GM21381 (cell line): Measurements from ENCODE around the gene COL5A1.

Experiments
- ATAC-seq: cut with Tn5 transposase; IDR thresholded peaks from one replicate; pipeline ENCODE4 v1.9.1; 2021; ENCODE audit warnings: mild to moderate bottlenecking, moderate library complexity; ENCODE audit not compliant: unreplicated experiment

Gene COL5A1

DNA sequence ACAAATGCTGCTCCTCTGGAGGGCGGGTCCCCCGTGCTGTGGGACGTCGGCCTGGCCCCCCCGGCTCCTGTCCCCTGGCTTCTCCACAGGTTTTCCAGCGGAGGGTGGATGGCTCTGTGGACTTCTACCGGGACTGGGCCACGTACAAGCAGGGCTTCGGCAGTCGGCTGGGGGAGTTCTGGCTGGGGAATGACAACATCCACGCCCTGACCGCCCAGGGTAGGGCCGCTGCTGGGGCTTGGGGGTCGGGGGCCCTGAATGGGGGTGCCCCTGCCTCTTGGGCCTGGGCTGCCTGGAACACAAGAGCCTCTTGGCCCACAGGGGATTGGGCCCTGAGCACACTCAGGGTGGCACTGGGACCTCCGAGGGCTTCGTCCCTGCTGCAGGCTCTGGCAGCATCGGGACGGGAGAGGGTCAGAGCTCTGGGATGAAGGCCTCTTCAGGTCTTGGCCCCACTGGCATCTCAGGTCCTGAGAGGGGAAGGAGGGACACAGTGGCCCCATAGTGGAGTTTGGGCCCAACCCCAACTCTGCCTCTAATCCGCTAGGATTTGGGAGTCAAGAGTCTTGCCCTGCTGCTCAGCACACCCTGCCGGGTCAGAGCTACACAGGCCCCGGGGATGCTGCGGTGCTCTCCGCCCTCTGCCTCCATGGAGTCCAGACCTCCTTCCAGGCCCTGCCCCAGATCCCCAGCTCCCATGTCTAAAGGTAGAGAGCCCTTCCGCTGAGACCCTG, 244.2 kb downstream of the COL5A1 start:
- ATAC-seq: no peak

DNA sequence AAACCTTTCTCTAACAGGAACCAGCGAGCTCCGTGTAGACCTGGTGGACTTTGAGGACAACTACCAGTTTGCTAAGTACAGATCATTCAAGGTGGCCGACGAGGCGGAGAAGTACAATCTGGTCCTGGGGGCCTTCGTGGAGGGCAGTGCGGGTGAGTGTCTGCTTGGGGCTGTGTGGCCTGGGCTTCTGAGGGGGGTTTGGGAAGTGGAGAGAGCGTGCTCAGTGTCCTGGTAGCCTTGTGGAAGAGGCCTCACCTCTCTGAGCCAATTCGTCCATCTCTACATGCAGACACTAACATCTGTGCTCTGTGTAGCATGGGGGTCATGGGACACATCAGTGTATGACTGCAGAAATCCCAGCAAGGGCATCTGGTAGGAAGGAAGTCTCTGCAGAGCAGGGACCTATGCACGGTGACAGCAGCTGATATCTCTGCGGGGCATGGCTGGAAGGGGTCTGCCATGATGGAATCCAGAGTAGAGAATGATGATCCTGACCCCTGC, 244.9 kb downstream of the COL5A1 start:
- no peak for ATAC-seq

DNA sequence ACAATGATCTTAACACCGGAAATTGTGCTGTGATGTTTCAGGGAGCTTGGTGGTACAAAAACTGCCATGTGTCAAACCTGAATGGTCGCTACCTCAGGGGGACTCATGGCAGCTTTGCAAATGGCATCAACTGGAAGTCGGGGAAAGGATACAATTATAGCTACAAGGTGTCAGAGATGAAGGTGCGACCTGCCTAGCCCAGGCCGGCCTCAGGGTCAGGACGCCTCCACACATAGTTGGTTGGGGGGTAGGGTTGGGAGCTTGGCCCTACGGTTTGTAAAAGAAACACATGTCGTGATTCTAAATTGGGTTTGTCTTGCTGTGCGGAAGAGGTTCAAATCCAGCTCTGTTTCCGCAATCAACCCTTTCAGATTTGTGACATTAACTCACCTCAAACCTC, 245.6 kb downstream of the COL5A1 start:
- no peak for ATAC-seq

DNA sequence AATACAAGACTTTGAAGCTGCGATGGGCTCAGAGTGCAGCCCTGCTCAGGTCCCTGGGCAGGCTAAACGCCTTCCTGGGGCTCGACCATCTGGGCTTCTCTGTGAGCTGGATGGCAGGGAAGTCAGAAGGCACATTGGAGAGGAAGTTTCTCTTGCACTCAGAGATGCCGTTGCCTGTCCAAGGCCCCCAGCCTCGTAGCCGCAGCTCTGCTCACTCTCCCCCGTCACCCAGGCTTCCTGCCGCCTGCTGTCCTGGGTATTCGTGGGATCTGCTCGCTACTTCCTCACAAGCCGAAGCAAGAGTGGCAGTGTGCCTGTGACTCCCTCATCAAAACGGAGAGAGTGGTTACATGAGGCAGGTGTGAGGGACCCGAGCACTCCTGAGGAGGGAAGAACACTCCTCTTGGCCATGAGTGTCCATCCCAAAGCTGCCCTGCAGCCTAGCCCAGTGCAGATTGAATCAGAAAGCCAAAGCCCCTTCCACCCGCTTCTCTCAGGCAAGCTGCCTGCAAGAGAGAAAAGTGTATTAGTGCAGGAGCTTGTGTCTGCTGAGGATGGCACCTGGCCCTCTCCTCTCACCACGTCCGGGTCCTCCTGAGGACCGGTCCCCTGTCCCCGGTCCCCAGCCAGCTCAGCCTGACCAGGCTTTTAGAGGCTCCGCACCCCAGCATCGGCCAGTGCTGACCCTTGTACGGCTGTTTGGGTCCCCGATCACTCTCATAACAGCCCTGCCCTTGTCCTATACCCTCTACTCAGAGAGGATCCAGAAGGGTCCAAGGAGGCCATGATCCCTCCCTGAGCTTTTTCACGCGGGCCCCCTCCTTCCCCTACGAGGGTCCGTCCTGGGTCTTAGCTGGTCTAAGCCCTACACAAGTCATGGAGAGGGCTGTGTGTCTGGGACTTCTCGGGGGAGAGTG, 246.3 kb downstream of the COL5A1 start:
- no peak for ATAC-seq

DNA sequence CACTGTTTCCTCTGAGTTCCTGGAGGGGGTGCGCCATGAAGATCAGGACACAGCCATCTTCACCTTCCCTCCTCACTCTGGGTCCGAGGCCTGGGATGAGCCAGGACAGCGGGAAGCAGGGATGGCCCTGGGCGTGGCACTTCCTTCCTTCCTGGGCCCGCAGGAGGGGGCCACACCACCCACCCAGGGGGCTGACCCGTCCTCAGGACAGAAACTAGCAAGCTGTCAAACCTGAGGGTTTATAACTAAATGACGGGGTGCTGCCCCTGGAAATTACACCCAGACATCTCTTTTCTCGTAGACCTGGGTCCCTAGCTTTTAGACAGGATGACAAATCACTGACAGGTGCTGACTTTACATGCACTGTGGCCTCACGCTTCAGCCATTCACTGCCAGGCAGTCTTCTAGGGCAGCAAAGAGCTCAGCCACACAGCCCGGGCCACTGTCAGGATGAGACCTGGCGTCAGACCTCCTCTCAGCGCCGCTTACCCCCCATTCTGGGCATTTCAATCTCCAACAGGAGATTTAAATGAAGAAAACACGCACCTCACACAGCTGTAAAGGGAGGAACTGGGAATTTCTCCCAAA, 247.1 kb downstream of the COL5A1 start:
- ATAC-seq: no peak

DNA sequence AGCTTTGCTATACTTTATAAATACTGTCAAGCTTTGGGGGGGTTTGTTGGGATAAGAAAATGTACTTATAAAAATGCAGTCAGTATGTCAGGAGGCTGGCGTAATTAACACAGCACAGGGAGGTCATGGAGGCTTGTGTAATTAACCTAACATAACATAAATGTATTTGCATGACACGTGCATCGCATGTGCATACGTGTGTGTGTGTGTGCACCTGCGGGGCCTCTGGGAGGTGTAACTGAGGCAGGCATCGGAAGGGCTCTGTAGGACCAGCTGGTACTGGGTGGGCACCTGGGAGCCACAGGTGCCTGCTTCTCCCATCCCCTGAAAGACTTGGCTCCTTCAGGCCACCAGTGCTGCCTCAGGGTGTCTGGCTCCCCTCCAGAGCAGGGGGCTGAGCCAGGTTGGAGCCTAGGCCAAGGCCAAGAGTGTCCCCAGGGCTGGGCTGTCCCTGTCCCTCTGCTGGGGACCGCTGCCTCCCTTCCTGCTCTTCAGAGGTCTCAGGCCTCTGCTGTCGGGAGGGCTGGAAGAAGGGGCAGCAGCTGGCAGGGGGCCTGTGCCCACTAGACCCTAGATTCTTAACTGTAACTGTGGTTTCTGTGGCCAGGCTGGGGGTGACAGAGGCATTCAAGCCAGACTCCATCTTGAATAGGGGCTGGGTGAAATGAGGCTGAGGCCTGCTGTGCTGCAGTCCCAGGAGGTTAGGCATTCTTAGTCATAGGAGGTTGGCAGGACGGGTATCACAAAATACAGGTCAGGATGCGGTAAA, 248.0 kb downstream of the COL5A1 start:
- ATAC-seq: no peak

DNA sequence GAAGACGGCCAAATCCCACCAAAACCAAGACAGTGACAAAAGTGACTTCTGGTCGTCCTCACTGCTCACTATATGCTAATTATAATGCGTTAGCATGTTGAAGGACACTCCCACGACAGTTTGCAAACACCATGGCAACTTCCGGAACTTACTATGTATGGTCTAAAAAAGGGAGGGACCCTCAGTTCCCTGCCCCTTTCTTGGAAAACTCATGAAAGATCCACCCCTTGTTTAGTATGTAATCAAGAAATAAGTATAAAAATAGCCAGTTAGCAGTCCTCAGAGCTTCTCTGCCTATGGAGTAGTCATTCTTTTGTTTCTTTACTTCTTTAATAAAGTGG, 248.5 kb downstream of the COL5A1 start:
- ATAC-seq: no peak

DNA sequence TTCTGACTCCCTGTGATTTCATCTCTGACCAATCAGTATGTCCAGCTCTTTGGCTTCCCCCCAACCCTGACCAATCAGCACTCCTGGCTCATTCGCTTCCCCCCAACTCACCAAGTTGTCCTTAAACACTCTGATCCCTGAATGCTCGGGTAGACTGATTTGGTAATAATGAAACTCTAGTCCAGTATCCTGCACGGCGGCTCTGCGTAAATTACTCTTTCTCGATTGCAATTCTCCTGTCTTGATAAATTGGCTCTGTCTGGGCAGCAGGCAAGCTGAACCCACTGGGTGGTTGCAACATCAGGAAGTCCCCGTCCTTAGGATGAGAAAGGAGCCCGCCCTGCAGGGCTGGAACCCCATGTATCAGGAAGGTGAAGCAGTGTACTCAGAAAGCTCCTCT, 249.4 kb downstream of the COL5A1 start:
- ATAC-seq: no peak

DNA sequence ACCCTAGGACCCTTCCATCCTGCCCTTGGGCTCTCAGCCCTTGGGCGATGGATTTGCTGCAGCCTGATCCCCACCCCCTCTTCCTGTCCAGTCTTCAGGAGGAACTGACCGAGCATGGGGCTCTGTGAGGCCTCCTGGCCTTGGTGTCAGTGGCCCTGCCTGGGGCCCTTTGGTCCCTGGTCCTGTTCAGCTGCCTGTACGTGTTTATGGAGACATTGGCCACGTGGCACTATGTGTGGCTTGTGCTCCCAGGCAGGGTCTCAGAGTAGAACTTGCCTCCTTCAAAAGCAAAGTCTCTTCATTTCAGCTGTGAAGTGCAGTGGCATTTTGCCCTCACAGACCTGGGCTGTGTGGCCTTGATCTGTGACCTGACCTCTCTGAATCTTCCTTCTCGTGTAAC, 250.1 kb downstream of the COL5A1 start:
- no peak for ATAC-seq

DNA sequence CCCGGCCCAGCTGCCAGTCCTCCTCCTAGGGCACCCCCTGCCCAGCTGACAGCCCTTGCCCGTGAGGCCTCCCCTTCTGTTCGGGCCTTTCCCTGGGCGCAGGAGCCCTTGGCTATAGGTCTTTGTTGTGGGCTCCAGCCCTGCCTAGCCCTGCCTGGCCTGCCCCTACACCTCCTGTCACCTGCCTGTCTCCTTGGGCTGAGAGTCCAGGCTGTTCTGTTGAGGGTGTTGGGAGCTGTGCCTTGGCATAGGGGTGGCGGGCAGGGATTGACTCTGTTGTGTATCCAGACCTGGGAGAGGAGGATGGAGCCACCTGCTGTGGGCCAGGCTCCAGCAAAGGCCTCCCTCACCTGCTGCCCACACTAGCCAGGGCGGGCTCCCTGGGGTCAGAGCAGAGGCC, 250.6 kb downstream of the COL5A1 start:
- no peak for ATAC-seq

DNA sequence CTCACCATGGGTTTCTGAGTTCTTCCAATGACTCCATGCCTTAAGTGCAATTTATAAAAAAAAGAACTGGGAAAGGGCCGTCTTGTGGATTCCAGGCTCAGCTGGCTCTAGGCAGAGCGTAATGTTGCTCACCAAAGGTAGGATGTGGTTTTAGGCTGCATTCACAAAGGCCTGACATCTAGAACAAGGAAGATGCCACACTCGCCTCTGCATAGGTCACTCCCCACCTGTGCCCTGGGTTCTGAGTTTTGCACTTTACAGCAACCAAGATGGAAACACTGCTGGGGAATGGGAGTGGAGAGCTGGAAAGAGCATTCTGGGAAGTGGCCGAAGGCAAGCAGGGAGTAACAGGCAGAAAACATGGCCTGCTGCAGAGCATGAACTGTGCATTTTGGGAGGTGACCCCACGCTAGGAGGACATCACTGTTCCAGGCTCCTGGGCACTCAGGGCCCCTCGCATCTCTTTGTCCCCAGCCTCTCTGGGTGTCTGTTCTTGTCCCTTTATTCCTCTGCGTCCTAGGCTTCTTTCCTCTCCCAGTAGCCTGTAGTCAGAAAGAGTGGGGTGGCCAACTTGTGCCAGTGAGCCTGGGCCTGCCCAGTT, 251.3 kb downstream of the COL5A1 start:
- no peak for ATAC-seq
